SU-DHL-6 (cell line): ENCODE results near the gene NLRP11.

Experiments used
- H2AFZ ChIP-seq: fragments of 200-600 bp; sonication (generic); 2 replicates; pipeline ENCODE4 v1.6.1; 2014; ENCODE audit warnings: low read depth, mild to moderate bottlenecking, moderate library complexity, mixed read lengths, antibody characterized with exemption, low read length; ENCODE audit not compliant: severe bottlenecking
- H3F3A ChIP-seq: fragments of 200-600 bp; shearing (Covaris generic); 2 replicates; pipeline ENCODE4 v1.6.0; 2016; ENCODE audit warnings: antibody characterized with exemption, mild to moderate bottlenecking; ENCODE audit not compliant: insufficient read depth
- H3K27ac ChIP-seq: fragments of 200-600 bp; sonication (generic); 2 replicates; pipeline ENCODE4 v1.5.1; 2016; ENCODE audit warnings: low read depth, mild to moderate bottlenecking, low read length, moderate library complexity, mixed read lengths
- H3K27me3 ChIP-seq: fragments of 200-600 bp; sonication (generic), shearing (Covaris generic); 2 replicates; pipeline ENCODE4 v1.6.0; 2014; ENCODE audit warnings: mild to moderate bottlenecking, low read length
- H3K36me3 ChIP-seq: fragments of 200-600 bp; sonication (generic); 2 replicates; pipeline ENCODE4 v1.6.1; 2014; ENCODE audit warnings: mild to moderate bottlenecking, low read length, mixed read lengths
- H3K4me2 ChIP-seq: fragments of 300-600, 200-600 bp; shearing (Covaris generic), sonication (generic); 2 replicates; pipeline ENCODE4 v1.6.0; 2014; ENCODE audit warnings: low read length, low read depth, mild to moderate bottlenecking; ENCODE audit not compliant: poor library complexity, severe bottlenecking
- H3K4me3 ChIP-seq: fragments of 200-600 bp; sonication (generic); 2 replicates; pipeline ENCODE4 v1.5.1; 2014; ENCODE audit warnings: antibody characterized with exemption, low read length, mild to moderate bottlenecking, mixed read lengths; ENCODE audit not compliant: insufficient read depth, poor library complexity, severe bottlenecking
- H3K79me2 ChIP-seq: fragments of 200-600 bp; sonication (generic); 2 replicates; pipeline ENCODE4 v1.6.1; 2014; ENCODE audit warnings: mild to moderate bottlenecking, low read length, moderate library complexity; ENCODE audit not compliant: insufficient read depth
- H3K9ac ChIP-seq: fragments of 200-600 bp; sonication (generic); 2 replicates; pipeline ENCODE4 v1.7.0; 2014; ENCODE audit warnings: mild to moderate bottlenecking, low read length
- H3K9me2 ChIP-seq: fragments of 200-600 bp; sonication (generic); replicated peaks from 2 replicates; pipeline ENCODE4 v1.6.1; 2014; ENCODE audit warnings: low read length; ENCODE audit not compliant: insufficient read depth
- H3K9me3 ChIP-seq: fragments of 200-600 bp; sonication (generic); 2 replicates; pipeline ENCODE4 v1.6.1; 2014; ENCODE audit warnings: low read length, mixed read lengths; ENCODE audit not compliant: insufficient read depth
- H4K20me1 ChIP-seq: fragments of 200-600 bp; sonication (generic); 2 replicates; pipeline ENCODE4 v1.6.1; 2014; ENCODE audit warnings: low read depth, mild to moderate bottlenecking, antibody characterized with exemption, low read length, moderate library complexity, mixed read lengths
- EZH2phosphoT487 ChIP-seq: fragments of 200-600 bp; sonication (generic), shearing (Covaris generic); conservative IDR thresholded peaks from 2 replicates; pipeline ENCODE4 v1.6.1; 2018; ENCODE audit warnings: mild to moderate bottlenecking, antibody characterized with exemption, low read length, moderate library complexity, mixed read lengths
- TF ChIP-seq, protein P1 (sequence below): fragments of 200-600 bp; sonication (generic); IDR thresholded peaks from one replicate; pipeline ENCODE4 v1.5.1; 2017; ENCODE audit warnings: antibody characterized with exemption, mild to moderate bottlenecking, low read length, moderate library complexity; ENCODE audit not compliant: insufficient read depth, poor library complexity, severe bottlenecking

The NLRP11 gene

DNA sequence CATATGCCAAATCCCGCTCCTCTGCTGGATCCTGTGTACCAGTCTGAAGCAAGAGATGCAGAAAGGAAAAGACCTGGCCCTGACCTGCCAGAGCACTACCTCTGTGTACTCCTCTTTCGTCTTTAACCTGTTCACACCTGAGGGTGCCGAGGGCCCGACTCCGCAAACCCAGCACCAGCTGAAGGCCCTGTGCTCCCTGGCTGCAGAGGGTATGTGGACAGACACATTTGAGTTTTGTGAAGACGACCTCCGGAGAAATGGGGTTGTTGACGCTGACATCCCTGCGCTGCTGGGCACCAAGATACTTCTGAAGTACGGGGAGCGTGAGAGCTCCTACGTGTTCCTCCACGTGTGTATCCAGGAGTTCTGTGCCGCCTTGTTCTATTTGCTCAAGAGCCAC lies 26.6 kb upstream of the NLRP11 start:
- H3K27me3 ChIP-seq, result no peaks in the 10 kb centered on the region
- no peaks in the 10 kb centered on the region for H3K79me2 ChIP-seq
- no peaks in the 10 kb centered on the region for H3K9me3 ChIP-seq
- H3K27ac ChIP-seq, result peak overlapping the region; percentile 91
- no peak overlapping the region for H2AFZ ChIP-seq
- no peaks in the 10 kb centered on the region for H4K20me1 ChIP-seq
- no peaks in the 10 kb centered on the region for H3K36me3 ChIP-seq
- H3K4me3 ChIP-seq, result peak overlapping the region; percentile 5
- TF ChIP-seq, protein P1, sequence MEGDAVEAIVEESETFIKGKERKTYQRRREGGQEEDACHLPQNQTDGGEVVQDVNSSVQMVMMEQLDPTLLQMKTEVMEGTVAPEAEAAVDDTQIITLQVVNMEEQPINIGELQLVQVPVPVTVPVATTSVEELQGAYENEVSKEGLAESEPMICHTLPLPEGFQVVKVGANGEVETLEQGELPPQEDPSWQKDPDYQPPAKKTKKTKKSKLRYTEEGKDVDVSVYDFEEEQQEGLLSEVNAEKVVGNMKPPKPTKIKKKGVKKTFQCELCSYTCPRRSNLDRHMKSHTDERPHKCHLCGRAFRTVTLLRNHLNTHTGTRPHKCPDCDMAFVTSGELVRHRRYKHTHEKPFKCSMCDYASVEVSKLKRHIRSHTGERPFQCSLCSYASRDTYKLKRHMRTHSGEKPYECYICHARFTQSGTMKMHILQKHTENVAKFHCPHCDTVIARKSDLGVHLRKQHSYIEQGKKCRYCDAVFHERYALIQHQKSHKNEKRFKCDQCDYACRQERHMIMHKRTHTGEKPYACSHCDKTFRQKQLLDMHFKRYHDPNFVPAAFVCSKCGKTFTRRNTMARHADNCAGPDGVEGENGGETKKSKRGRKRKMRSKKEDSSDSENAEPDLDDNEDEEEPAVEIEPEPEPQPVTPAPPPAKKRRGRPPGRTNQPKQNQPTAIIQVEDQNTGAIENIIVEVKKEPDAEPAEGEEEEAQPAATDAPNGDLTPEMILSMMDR, result no peak
- no peak for TF ChIP-seq EZH2phosphoT487
- H3K4me2 ChIP-seq, result peak overlapping the region; percentile 56
- peaks cover 40% of the 10 kb centered on the region for H3F3A ChIP-seq
- H3K9ac ChIP-seq, result peak overlapping the region; percentile 22
- H3K9me2 ChIP-seq, result no peaks in the 10 kb centered on the region

DNA sequence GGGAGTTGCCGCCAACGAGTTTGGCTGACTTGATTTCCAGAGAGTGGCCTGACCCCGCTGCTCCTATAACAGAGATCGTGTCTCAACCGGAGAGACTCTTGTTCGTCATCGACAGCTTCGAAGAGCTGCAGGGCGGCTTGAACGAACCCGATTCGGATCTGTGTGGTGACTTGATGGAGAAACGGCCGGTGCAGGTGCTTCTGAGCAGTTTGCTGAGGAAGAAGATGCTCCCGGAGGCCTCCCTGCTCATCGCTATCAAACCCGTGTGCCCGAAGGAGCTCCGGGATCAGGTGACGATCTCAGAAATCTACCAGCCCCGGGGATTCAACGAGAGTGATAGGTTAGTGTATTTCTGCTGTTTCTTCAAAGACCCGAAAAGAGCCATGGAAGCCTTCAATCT lies 26.2 kb upstream of the NLRP11 start:
- Histone ChIP-seq H3K9ac (peak overlapping the region; percentile 20; the same call in 1 of the 2 replicates), H3K36me3 (no peaks in the 10 kb centered on the region), H3K9me3 (no peaks in the 10 kb centered on the region), H3K27ac (peak overlapping the region; percentile 91), H3K79me2 (no peaks in the 10 kb centered on the region), H3F3A (peaks cover 44% of the 10 kb centered on the region), H2AFZ (no peak overlapping the region), H3K9me2 (no peaks in the 10 kb centered on the region), H4K20me1 (no peaks in the 10 kb centered on the region), H3K27me3 (no peaks in the 10 kb centered on the region), H3K4me2 (peak overlapping the region; percentile 56), H3K4me3 (peak overlapping the region; percentile 5)
- TF ChIP-seq, protein P1, result no peak
- no peak for TF ChIP-seq EZH2phosphoT487

DNA sequence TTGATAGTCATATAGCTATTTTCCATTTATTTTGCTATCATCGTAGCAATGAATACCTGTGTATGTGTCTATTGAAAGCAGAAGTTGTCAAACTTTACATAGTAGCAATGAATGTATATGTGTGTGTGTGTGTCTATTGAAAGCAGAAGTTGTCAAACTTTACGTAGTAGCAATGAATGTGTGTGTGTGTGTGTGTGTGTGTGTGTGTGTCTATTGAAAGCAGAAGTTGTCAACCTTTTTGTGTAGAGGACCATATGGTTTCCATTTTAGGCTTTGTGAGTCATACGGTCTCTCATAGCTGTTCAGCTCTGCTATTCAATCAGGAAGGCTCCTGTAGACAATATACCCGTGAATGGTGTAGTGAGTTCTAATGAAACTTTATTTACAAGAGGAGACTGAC lies 25.4 kb upstream of the NLRP11 start:
- peak overlapping the region; percentile 56 for H3K4me2 ChIP-seq
- H4K20me1 ChIP-seq, result no peaks in the 10 kb centered on the region
- peak overlapping the region; percentile 20; the same call in 1 of the 2 replicates for H3K9ac ChIP-seq
- H3K9me3 ChIP-seq, result no peaks in the 10 kb centered on the region
- no peaks in the 10 kb centered on the region for H3K36me3 ChIP-seq
- H3K27me3 ChIP-seq, result no peaks in the 10 kb centered on the region
- H2AFZ ChIP-seq, result no peak overlapping the region
- H3K79me2 ChIP-seq, result no peaks in the 10 kb centered on the region
- H3K9me2 ChIP-seq, result no peaks in the 10 kb centered on the region
- TF ChIP-seq, protein P1, result no peak
- no peak for TF ChIP-seq EZH2phosphoT487
- peak overlapping the region; percentile 5 for H3K4me3 ChIP-seq
- peaks cover 48% of the 10 kb centered on the region for H3F3A ChIP-seq
- peak overlapping the region; percentile 91 for H3K27ac ChIP-seq
